ENCODE measurements around the gene PRR7. TPM values are rescaled to one million over a fixed set of nuclear protein-coding genes. Genes with fewer than 3 reads are reported as not detected.
A peak's percentile ranks its signal among the peaks of the same experiment; 100 is the strongest.

The PRR7 gene
- total RNA-seq, 1 experiment from 2014 or later: 4.7 TPM

GRCh38 chr5:177435847-177436536, 10.6 kb upstream of the PRR7 start:
- H3K27me3 Mint-ChIP-seq (ENCODE audit: insufficient read depth, unreplicated experiment): no peaks in the 10 kb centered on the region
- intact Hi-C loops (cut with micrococcal nuclease; ENCODE audit: unreplicated experiment): no loop called here
- H3K27me3 ChIP-seq (replicated peaks; ENCODE audit: control insufficient read depth, insufficient read depth, low read length): no peaks in the 10 kb centered on the region
- H3K9me3 Mint-ChIP-seq (ENCODE audit: unreplicated experiment): no peaks in the 10 kb centered on the region
- no peak overlapping the region for H3K4me3 ChIP-seq (ENCODE audit: low read depth, low read length)
- peaks cover 33% of the 10 kb centered on the region for H3K36me3 Mint-ChIP-seq (ENCODE audit: insufficient read depth, unreplicated experiment)
- H3K4me3 Mint-ChIP-seq (ENCODE audit: unreplicated experiment): no peak overlapping the region
- CTCF ChIA-PET: interaction anchor here (0.6 to 1.1 kb wide), 4 partner anchors 20 to 64 kb away, joined by 3 to 4 read pairs (median 4); no protein-coding TSS in a partner anchor
- no peak for DNase-seq
- no peaks in the 10 kb centered on the region for H3K9me3 ChIP-seq
- H3K4me1 Mint-ChIP-seq (ENCODE audit: low read depth, unreplicated experiment): no peaks in the 10 kb centered on the region
- BruUV-seq (replicated peaks): no TSS peak
- TF ChIP-seq CTCF (IDR thresholded peaks at IDR 0.05; ENCODE audit: insufficient read depth in 1 of 2, low read depth in 1 of 2, low read length in 1 of 2, severe bottlenecking in 1 of 2, unreplicated experiment in 1 of 2): no peak
- 0 out of 2 replicates have a peak, but pooled peaks cover 3% of the 10 kb centered on the region for H3K4me1 ChIP-seq
- POLR2A ChIA-PET: no interaction called here
- H3K27ac Mint-ChIP-seq (ENCODE audit: unreplicated experiment): no peak overlapping the region
- peaks cover 5% of the 10 kb centered on the region for H3K36me3 ChIP-seq (ENCODE audit: control insufficient read depth, insufficient read depth, low read length)

DNA sequence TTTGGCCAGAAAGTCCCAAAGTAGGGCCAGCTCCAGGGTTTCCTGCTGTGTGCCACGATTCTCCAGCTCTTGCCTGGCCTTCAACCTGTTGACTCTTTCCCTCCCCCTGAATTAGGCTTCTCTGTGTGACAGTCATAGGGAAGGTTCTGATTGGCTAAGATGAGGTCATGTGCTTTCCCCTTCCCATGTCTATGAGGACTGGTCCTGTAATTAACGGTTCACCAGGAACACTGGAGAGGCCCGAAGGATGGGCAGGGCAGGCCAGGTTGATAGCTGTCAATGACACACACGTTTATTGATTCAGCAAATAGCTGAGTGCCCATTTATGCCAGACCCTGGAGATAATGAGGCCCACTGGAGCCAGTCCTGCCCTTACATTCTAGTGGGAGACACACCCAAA, 9.0 kb upstream of the PRR7 start:
- intact Hi-C loops (cut with micrococcal nuclease; ENCODE audit: unreplicated experiment): no loop called here
- Mint-ChIP-seq H3K27ac (ENCODE audit: unreplicated experiment) (no peak overlapping the region), H3K36me3 (ENCODE audit: insufficient read depth, unreplicated experiment) (peaks cover 44% of the 10 kb centered on the region), H3K4me3 (ENCODE audit: unreplicated experiment) (no peak overlapping the region), H3K4me1 (ENCODE audit: low read depth, unreplicated experiment) (no peaks in the 10 kb centered on the region), H3K27me3 (ENCODE audit: insufficient read depth, unreplicated experiment) (no peaks in the 10 kb centered on the region), H3K9me3 (ENCODE audit: unreplicated experiment) (no peaks in the 10 kb centered on the region)
- TF ChIP-seq CTCF (IDR thresholded peaks at IDR 0.05; ENCODE audit: insufficient read depth in 1 of 2, low read depth in 1 of 2, low read length in 1 of 2, severe bottlenecking in 1 of 2, unreplicated experiment in 1 of 2): no peak
- Histone ChIP-seq H3K4me3 (ENCODE audit: low read depth, low read length) (no peak overlapping the region), H3K27me3 (replicated peaks; ENCODE audit: control insufficient read depth, insufficient read depth, low read length) (no peaks in the 10 kb centered on the region), H3K36me3 (ENCODE audit: control insufficient read depth, insufficient read depth, low read length) (peaks cover 5% of the 10 kb centered on the region), H3K4me1 (0 out of 2 replicates have a peak, but pooled peaks cover 3% of the 10 kb centered on the region), H3K9me3 (no peaks in the 10 kb centered on the region)
- CTCF ChIA-PET: interaction anchor here (1.1 to 1.4 kb wide), 3 partner anchors 20 to 128 kb away, joined by 3 to 4 read pairs (median 4); no protein-coding TSS in a partner anchor
- peak in 1 of 2 experiments; percentile 38 for DNase-seq
- POLR2A ChIA-PET: interaction anchor here (0.6 to 1.1 kb wide), 2 partner anchors 9 to 18 kb away, joined by 5 read pairs; no protein-coding TSS in a partner anchor
- no TSS peak for BruUV-seq (replicated peaks)

DNA sequence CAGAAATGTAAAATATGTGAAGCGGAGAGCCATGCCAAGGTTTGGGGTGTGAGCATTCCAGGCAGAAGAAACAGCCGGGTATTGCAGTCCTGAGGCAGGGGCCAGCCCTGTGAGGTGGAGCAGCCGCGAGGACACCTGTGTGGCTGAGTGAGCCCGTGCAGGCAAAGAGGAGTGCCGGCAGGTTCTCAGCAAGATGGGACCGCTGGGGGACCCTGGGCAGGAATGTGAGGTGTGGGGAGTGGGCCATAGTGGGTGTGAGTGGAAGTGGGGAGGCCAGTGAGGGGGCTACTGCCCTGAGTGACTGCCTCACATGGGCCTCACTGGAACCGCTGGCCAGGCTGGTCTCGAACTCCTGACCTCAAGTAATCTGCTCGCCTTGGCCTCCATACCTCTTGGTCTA, 8.1 kb upstream of the PRR7 start:
- Histone ChIP-seq H3K27me3 (replicated peaks; ENCODE audit: control insufficient read depth, insufficient read depth, low read length) (no peaks in the 10 kb centered on the region), H3K4me1 (0 out of 2 replicates have a peak, but pooled peaks cover 3% of the 10 kb centered on the region), H3K4me3 (ENCODE audit: low read depth, low read length) (no peak overlapping the region), H3K9me3 (no peaks in the 10 kb centered on the region), H3K36me3 (ENCODE audit: control insufficient read depth, insufficient read depth, low read length) (peaks cover 5% of the 10 kb centered on the region)
- POLR2A ChIA-PET: no interaction called here
- CTCF ChIA-PET: interaction anchor here (1.1 kb wide), 1 partner anchor 34 kb away, joined by 4 read pairs; no protein-coding TSS in a partner anchor
- Mint-ChIP-seq H3K27ac (ENCODE audit: unreplicated experiment) (no peak overlapping the region), H3K36me3 (ENCODE audit: insufficient read depth, unreplicated experiment) (peaks cover 47% of the 10 kb centered on the region), H3K9me3 (ENCODE audit: unreplicated experiment) (no peaks in the 10 kb centered on the region), H3K4me3 (ENCODE audit: unreplicated experiment) (no peak overlapping the region), H3K4me1 (ENCODE audit: low read depth, unreplicated experiment) (no peaks in the 10 kb centered on the region), H3K27me3 (ENCODE audit: insufficient read depth, unreplicated experiment) (no peaks in the 10 kb centered on the region)
- no peak for TF ChIP-seq CTCF (IDR thresholded peaks at IDR 0.05; ENCODE audit: insufficient read depth in 1 of 2, low read depth in 1 of 2, low read length in 1 of 2, severe bottlenecking in 1 of 2, unreplicated experiment in 1 of 2)
- DNase-seq: peak in 1 of 2 experiments; percentile 38
- intact Hi-C loops (cut with micrococcal nuclease; ENCODE audit: unreplicated experiment): no loop called here
- no TSS peak for BruUV-seq (replicated peaks)
